ENCODE data around the gene TARDBP.
"Not testable (repeated sequence)": the region's sequence is repeated elsewhere in the genome, so short reads cannot be mapped to it uniquely, and the experiment has no call there.

TARDBP gene

DNA sequence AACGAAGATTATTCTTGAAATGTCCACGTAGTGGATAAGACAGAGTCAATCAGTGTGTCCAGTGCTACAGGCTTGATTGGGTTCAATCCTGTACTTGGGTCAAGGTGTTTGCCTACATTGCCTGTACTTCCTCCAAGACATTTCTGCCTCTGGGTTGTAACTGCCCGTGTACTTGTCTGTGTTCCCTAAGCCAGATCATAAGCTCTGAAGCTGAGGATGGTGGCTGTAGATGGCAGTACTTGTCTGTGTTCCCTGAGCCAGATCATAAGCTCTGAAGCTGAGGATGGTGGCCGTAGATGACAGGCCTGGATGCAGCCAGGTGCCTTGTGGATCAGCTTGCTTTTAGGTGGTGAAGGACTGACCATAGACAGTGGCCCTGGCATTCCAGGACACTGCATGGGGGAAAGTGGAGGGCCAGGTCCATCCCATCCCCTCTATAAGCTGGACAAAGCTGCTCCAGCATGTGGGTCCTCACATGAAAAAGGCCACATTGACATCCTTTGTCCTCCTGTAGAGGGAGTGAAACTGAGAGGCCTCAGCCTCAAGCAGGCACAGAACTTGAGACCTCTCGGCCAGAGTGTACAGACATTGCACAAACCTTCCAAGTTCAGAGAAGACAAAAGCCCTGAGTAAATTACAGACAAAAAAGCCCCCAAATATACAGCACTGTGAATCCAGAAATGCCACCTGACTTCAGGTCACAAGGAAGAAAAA lies 49.4 kb downstream of the TARDBP start:
- no peak for DNase-seq

DNA sequence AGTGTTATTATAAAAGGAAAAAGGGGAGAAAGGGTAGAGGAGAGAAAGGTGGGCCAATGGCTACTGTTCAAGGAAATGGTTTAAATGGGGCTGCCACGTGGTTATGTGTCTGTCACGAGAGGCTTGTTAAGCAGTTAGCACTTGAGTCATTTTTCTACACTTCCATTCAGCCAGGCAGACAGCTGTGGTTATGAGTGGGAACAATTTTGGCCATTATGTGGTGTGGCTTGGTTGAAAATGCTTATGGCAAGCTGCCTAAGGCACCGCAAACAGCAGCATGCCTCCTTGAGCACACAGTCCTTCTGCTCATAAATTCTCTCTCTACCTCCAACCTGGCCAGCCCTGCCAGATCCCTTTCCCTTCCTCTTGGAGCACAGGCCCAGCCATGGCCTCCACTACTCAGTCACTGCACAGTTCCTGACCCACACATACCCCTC lies 50.5 kb downstream of the TARDBP start:
- DNase-seq: no peak

DNA sequence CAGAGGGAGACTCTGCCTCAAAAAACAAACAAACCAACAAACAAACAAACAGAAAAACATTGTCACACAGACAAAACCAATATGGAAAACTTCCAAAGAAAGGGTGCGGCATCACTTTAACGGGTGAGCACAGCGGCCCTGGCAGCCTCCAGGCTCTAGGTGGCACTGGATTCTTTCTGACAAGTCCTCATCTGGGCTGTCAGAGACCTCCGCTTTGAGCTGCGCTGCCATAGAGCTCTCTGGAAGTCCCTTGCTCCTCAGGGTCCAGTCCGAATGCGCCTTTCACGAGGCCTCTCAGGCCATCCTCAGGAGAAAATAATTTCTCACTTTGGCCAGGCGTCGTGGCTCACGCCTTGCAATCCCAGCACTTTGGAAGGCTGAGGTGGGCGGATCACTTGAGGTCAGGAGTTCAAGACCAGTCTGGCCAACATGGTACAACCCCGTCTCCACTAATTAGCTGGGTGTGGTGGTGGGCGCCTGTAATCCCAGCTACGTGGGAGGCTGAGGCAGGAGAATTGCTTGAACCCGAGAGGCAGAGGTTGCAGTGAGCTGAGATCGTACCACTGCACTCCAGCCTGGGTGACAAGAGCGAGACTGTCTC lies 51.6 kb downstream of the TARDBP start:
- not testable (repeated sequence) for DNase-seq

DNA sequence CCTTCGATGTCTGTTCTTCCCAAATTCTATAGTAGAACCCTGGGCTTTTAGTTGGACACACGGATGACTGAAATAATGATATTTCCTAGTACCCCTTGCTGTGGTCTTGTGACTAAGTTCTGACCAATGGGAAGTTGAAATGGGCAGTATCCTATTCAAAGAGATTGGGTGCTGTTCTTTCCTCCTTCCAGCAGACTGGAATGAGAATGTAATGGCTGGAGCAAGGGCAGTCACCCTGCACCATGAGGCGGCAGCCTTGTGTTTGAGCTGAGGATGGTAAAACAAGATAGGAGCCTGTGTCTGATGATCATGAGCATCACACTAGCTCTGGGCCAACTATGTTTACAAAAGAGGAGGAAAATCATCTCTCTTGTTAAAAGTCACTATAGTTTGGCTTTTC lies 52.5 kb downstream of the TARDBP start:
- DNase-seq: no peak

DNA sequence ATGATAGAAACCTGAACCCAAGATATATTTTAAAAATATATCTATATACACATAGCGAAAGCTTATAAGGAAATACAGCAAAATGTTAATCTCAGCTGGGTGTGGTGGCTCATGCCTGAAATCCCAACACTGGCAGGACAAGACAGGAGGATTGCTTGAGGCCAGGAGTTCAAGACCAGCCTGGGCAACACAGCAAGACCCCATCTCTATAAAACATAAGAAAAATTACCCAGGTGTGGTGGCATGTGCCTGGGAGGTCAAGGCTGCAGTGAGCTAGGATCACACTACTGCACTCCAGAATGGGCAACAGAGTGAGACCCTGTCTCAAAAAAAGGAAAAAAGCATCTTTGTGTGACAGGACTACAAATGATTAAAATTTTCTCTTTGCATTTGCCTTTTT lies 53.3 kb downstream of the TARDBP start:
- no peak for DNase-seq

DNA sequence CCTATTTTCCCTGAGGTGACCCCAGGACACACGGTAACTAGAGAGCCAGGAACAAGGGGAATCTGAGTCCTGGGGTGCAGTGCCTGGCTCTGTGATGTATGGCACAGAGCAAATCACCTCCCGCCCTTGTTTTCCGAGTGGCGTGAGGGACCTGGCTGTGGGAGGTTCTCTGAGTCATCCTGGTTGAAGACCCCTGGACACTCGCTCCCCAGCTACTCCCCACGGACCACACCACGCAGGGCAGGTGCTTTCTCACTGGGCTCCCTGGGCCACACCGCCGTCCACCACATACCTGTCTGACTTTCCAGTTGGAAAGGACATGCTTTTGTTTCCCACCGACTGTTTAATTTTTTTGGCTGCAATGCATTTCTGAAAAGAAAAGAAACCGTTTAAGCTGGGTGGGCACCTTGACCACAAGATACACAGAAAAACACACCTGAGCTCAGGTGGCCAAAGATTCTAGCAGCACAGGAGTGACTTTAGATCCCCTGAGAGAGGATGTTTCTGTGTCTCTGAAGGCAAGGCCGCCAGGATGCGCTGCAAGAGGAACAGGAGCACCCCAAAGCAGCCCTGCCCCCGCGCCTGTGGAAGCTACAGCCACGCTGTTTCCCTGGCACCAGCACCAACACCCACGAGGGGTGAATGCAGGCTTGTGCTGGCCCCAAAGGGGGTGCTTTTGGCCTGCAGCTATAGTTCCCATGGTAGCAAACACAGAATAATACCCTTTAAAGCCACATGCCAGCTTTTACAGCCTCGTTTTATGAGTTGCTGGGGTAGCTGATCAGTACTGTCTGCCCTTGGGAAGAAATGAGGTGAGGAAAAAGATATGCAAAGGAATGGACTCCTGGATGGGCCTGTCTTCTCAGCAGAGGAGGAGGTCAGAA lies 55.5 kb downstream of the TARDBP start:
- DNase-seq: no peak

DNA sequence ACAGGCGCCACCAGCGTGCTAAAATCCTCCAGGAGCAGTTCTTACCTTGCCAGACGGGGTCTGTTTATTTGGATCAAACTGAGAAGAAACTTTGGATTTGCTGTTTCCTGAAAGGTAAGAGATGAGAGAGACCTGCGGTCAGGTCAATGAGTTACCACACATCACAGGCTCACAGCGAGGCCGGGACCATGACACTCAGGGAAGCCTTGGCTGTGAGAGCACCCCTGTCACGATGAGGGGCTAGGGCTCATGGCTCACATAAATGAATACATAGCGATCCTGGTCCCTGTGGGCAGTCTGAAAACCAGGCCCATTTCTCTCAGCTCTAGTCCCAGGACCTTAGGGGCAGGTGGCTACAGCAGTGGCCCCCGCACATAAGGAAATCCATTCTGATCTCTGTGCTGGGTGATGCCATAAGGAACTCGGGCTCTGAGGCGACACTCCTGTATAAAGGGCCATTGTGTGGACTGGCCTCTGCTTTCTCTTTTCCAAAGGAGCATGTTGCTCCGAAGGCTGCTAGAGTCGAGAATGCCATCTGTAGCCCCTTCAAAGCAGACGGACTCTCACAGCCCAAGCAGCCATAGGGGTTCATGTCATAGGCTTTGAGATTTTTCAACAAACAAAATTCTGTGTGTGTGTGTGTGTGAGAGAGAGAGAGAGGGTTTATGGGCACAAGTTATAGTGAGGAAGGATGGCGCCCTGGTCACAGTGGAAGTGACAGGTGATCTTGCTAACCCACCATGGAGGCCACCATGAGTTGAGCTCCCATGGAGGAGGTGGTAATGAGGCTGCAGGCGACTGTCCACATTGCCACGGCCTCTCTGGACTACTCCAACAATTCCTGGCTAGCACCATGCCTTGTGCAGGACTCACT lies 56.4 kb downstream of the TARDBP start:
- no peak for DNase-seq

DNA sequence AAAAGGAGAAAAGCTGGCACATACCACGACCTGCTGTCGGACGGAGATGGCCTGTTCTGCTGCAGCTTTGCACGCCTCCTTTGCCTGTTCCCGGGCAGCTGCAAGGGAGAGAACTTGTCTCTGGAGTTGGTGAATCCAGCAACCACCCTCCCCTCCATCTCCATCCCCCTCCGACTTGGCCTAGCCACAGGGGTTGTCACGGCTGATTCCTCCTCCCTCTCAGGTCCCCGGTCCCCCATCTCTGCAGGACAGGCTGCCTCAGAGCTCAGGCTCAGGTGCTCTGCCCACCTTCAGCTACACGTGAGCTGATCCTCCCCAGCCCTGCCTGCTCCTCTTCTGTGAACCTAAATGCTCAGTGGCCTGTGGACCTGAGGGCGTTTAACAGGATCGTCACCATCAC lies 58.4 kb downstream of the TARDBP start:
- DNase-seq: no peak

DNA sequence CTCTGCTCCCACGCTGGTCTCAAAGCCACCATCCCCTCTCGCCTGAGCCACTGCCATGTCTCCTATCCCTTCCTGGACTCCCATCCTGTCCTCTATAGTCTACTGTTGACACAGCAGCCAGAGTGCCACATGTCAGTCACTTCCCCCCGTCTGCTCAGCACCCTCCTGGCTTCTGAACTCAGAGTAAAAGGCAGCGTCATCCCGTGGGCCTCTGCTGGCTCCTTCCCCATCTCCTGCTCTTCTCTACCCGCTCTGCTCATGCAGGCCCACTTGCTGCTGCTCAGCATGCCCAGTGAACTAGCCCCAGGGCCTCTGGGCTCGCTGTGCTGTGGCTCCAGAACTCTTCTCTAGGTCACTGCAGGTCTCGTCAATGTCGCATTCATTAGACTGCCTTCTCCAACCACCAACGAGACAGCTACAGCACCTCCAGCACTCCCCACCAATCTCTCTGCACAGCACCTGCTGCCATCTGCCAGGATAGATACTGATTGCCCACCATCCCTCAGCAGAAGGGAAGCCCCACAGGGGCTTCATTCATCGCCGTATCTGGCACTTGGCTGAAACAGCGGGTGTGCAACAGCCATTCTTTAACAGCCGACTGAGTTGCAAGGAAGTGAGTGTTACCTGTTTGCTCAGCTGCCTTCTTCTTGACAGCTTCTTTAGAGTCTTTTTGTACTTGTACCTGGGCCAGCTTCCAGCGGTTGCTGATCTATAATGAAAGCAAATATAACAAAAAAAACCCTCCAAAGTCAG lies 59.2 kb downstream of the TARDBP start:
- DNase-seq: no peak

DNA sequence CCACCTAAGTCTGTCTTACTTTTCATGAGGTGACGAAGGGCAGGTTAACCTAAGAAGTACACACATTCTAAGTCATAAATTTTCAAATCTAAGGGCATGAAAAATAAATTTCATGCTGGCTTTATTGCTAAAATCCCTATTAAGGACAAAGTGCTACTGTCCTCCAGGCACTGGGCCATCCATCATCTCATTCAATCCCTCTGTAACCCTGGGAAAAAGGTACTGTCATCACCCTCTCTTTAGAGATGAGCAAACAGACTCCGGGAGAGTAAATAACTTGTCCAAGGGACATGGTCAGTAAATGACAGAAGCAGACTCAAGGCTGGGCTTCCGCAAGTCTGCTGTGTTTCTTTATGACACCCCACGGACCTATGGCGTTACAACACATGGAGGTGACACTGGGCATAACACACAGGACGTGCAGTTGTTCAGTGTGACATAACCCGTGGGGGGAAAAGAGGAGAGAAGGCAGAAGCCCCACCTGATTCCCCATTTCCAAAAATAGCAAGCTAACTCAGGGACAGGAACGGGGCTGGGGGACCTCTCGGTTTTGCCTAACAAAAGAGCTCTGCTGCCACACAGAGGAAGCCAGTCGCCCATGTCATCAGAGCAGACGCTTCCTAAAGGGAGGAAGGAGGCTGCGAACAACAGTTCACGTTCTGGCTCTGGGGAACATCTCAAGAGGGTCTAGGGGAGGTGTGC lies 59.9 kb downstream of the TARDBP start:
- DNase-seq: no peak

DNA sequence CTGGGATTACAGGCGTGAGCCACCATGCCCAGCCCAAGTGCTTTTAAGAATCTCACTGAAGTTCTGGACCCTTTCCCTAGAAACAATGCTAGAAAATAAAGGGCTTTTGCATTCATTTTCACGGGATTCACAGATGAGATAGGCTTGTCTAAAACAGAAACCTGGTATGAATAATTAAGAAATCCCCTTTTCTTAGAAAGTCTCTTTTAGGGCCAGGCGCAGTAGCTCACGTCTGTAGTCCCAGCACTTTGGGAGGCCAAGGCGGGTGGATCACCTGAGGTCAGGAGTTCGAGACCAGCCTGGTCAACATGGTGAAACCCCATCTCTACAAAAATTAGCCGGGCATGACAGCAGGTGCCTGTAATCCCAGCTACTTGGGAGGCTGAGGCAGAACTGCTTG lies 60.9 kb downstream of the TARDBP start:
- not testable (repeated sequence) for DNase-seq
